Measurements from ENCODE around the gene PCDH15.

DNA sequence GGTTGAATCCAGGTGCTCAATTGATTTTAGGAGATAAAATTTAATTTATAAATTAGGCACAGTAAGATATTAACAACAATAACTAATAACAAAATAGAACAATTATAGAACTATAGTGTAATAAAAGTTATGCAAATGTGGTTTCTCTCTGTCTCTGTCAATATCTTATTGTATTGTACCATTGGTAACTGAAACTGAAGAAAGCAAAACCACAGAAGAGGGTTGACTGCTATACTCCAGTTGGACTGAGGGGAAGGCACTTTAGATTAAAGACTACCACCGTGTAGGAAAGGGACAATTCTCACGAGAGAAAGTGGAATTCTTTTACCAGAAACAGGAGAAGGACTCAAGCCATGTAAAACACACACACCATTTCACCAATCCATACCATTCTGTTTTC is 967.1 kb downstream of the PCDH15 start:
- TF ChIP-seq, protein P1, sequence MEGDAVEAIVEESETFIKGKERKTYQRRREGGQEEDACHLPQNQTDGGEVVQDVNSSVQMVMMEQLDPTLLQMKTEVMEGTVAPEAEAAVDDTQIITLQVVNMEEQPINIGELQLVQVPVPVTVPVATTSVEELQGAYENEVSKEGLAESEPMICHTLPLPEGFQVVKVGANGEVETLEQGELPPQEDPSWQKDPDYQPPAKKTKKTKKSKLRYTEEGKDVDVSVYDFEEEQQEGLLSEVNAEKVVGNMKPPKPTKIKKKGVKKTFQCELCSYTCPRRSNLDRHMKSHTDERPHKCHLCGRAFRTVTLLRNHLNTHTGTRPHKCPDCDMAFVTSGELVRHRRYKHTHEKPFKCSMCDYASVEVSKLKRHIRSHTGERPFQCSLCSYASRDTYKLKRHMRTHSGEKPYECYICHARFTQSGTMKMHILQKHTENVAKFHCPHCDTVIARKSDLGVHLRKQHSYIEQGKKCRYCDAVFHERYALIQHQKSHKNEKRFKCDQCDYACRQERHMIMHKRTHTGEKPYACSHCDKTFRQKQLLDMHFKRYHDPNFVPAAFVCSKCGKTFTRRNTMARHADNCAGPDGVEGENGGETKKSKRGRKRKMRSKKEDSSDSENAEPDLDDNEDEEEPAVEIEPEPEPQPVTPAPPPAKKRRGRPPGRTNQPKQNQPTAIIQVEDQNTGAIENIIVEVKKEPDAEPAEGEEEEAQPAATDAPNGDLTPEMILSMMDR (IDR thresholded peaks at IDR 0.05): no peak
- TF ChIP-seq POLR2AphosphoS5 (IDR thresholded peaks at IDR 0.05; ENCODE audit: insufficient read depth in 1 of 2, low read depth in 1 of 2) (no peak), POLR2A (IDR thresholded peaks at IDR 0.05) (no peak)
